DOHH2 (cell line): ENCODE measurements around the gene LAMB2.

Experiments
- H3F3A ChIP-seq: fragments of 200-600 bp; sonication (generic), shearing (Covaris generic); 2 replicates; pipeline ENCODE4 v1.6.0; 2016; ENCODE audit warnings: antibody characterized with exemption, mild to moderate bottlenecking; ENCODE audit not compliant: control insufficient read depth, insufficient read depth
- H3K27ac ChIP-seq: fragments of 200-600 bp; sonication (generic); 2 replicates; pipeline ENCODE4 v1.5.1; 2014; ENCODE audit warnings: low read depth, mild to moderate bottlenecking, low read length, moderate library complexity
- H3K27me3 ChIP-seq: fragments of 200-600 bp; sonication (generic); 2 replicates; pipeline ENCODE4 v1.6.1; 2014; ENCODE audit warnings: mild to moderate bottlenecking, low read length, mixed read lengths; ENCODE audit not compliant: control insufficient read depth
- H3K36me3 ChIP-seq: fragments of 200-600 bp; sonication (generic); 2 replicates; pipeline ENCODE4 v1.6.1; 2014; ENCODE audit warnings: mild to moderate bottlenecking, low read length, moderate library complexity, mixed read lengths; ENCODE audit not compliant: control insufficient read depth
- H3K4me1 ChIP-seq: fragments of 200-600 bp; sonication (generic); 2 replicates; pipeline ENCODE4 v1.6.1; 2014; ENCODE audit warnings: mild to moderate bottlenecking, low read length, mixed read lengths; ENCODE audit not compliant: control insufficient read depth
- H3K4me2 ChIP-seq: fragments of 200-600 bp; sonication (generic); 2 replicates; pipeline ENCODE4 v1.6.0; 2014; ENCODE audit warnings: mild to moderate bottlenecking, low read length, moderate library complexity
- H3K4me3 ChIP-seq: fragments of 200-600 bp; sonication (generic); 2 replicates; pipeline ENCODE4 v1.5.1; 2014; ENCODE audit warnings: mild to moderate bottlenecking, low read length, mixed read lengths
- H3K79me2 ChIP-seq: fragments of 200-600 bp; sonication (generic); 2 replicates; pipeline ENCODE4 v1.6.1; 2014; ENCODE audit warnings: mild to moderate bottlenecking, low read length, mixed read lengths; ENCODE audit not compliant: control insufficient read depth
- H3K9me2 ChIP-seq: fragments of 200-600 bp; sonication (generic); replicated peaks from 2 replicates; pipeline ENCODE4 v1.6.1; 2014; ENCODE audit warnings: mild to moderate bottlenecking, low read length, mixed read lengths; ENCODE audit not compliant: control insufficient read depth
- H3K9me3 ChIP-seq: fragments of 200-600 bp; sonication (generic); 2 replicates; pipeline ENCODE4 v1.6.1; 2014; ENCODE audit warnings: antibody characterized with exemption, low read length, mixed read lengths; ENCODE audit not compliant: control insufficient read depth, insufficient read depth
- H4K20me1 ChIP-seq: fragments of 200-600 bp; sonication (generic); 2 replicates; pipeline ENCODE4 v1.6.0; 2014; ENCODE audit warnings: low read depth, mild to moderate bottlenecking, antibody characterized with exemption, low read length, moderate library complexity; ENCODE audit not compliant: control insufficient read depth, insufficient read depth
- EZH2phosphoT487 ChIP-seq: fragments of 200-600 bp; sonication (generic); IDR thresholded peaks from 2 replicates; pipeline ENCODE4 v1.6.1; 2017; ENCODE audit warnings: borderline replicate concordance, mild to moderate bottlenecking, antibody characterized with exemption, low read length, moderate library complexity, mixed read lengths
- TF ChIP-seq, protein P1 (sequence below): fragments of 200-600 bp; sonication (generic); IDR thresholded peaks from one replicate; pipeline ENCODE4 v1.5.1; 2014; ENCODE audit warnings: antibody characterized with exemption, mild to moderate bottlenecking, low read depth, low read length; ENCODE audit not compliant: poor library complexity, severe bottlenecking

Gene LAMB2

DNA sequence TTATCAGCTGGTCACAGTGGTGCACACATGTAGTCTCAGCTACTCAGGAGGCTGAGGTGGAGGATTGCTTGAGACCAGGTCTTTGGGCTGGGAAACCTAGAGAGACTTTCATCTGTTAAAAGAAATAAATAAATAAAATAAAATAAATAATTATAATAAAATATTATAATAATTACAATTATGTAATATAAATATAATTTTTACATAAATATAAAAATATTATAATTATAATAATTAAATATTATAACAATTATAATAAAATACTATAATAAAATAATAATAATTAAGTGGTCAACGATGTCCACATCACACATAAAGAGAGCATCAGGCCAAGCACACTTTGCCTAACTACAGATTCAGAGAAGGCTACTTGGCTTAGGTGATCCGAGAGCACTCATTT, 53.6 kb downstream of the LAMB2 start:
- H4K20me1 ChIP-seq: no peaks in the 10 kb centered on the region
- no peaks in the 10 kb centered on the region for H3K27me3 ChIP-seq
- no peak overlapping the region for H3K4me3 ChIP-seq
- H3K9me2 ChIP-seq: no peaks in the 10 kb centered on the region
- H3K4me1 ChIP-seq: no peaks in the 10 kb centered on the region
- no peak for TF ChIP-seq EZH2phosphoT487
- TF ChIP-seq, protein P1, sequence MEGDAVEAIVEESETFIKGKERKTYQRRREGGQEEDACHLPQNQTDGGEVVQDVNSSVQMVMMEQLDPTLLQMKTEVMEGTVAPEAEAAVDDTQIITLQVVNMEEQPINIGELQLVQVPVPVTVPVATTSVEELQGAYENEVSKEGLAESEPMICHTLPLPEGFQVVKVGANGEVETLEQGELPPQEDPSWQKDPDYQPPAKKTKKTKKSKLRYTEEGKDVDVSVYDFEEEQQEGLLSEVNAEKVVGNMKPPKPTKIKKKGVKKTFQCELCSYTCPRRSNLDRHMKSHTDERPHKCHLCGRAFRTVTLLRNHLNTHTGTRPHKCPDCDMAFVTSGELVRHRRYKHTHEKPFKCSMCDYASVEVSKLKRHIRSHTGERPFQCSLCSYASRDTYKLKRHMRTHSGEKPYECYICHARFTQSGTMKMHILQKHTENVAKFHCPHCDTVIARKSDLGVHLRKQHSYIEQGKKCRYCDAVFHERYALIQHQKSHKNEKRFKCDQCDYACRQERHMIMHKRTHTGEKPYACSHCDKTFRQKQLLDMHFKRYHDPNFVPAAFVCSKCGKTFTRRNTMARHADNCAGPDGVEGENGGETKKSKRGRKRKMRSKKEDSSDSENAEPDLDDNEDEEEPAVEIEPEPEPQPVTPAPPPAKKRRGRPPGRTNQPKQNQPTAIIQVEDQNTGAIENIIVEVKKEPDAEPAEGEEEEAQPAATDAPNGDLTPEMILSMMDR: no peak
- no peaks in the 10 kb centered on the region for H3K9me3 ChIP-seq
- peaks cover 75% of the 10 kb centered on the region for H3K79me2 ChIP-seq
- no peak overlapping the region for H3K27ac ChIP-seq
- no peak overlapping the region for H3K4me2 ChIP-seq
- H3K36me3 ChIP-seq: peaks cover 56% of the 10 kb centered on the region
- peaks cover 4% of the 10 kb centered on the region; the same call in 1 of the 2 replicates for H3F3A ChIP-seq

DNA sequence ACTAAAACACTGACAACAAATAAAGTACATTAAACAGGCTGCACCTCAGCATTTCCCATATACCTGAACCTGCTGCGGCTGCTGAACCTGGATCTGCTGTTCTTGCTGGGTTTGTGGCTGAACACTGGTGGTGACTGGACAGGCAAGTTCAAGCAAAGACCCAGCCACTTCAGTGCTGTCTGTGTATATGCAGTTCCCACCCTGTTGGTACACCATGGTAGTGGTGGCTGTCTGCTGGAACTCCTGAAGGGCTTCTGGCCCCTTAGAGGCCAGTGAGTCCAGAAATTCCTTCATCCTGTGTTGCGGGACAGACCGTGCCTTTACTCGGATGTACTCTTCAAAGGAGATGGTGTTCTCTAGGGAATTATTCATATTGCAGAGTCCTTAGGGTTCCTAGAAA, 56.2 kb downstream of the LAMB2 start:
- H3K4me1 ChIP-seq: no peaks in the 10 kb centered on the region
- H3K27ac ChIP-seq: no peak overlapping the region
- no peak overlapping the region for H3K4me3 ChIP-seq
- H3K36me3 ChIP-seq: peaks cover 81% of the 10 kb centered on the region
- H3K9me2 ChIP-seq: no peaks in the 10 kb centered on the region
- H3F3A ChIP-seq: peaks cover 4% of the 10 kb centered on the region; the same call in 1 of the 2 replicates
- peaks cover 71% of the 10 kb centered on the region for H3K79me2 ChIP-seq
- H3K27me3 ChIP-seq: no peaks in the 10 kb centered on the region
- TF ChIP-seq EZH2phosphoT487: no peak
- TF ChIP-seq, protein P1: no peak
- H3K4me2 ChIP-seq: no peak overlapping the region
- no peaks in the 10 kb centered on the region for H3K9me3 ChIP-seq
- H4K20me1 ChIP-seq: no peaks in the 10 kb centered on the region

DNA sequence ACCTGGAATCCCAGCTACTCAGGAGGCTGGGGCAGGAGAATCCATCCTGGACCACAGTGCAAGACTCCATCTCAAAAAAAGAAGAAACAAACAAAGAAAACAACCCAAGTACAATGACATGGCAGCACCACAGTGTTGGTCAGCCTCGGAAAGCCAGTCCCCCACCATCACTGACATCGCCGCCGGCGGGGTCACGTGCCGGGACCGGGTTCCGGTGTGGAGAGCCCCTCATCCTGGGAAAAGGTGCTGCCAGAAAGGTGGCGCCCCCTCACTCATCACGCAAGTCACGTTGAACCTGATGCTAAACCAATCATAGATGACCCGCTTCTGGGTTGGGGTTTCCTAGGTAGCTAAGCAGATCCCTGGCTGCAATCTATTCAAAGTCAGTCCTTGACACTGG, 56.7 kb downstream of the LAMB2 start:
- Histone ChIP-seq H4K20me1 (no peaks in the 10 kb centered on the region), H3K4me2 (no peak overlapping the region), H3K27ac (no peak overlapping the region), H3K9me3 (no peaks in the 10 kb centered on the region), H3K4me1 (no peaks in the 10 kb centered on the region), H3K27me3 (no peaks in the 10 kb centered on the region), H3K4me3 (no peak overlapping the region), H3K9me2 (no peaks in the 10 kb centered on the region), H3F3A (peaks cover 4% of the 10 kb centered on the region; the same call in 1 of the 2 replicates), H3K79me2 (peaks cover 70% of the 10 kb centered on the region), H3K36me3 (peaks cover 86% of the 10 kb centered on the region)
- TF ChIP-seq EZH2phosphoT487: no peak
- TF ChIP-seq, protein P1: no peak
